Heart right ventricle (tissue), 16 donors: ENCODE data around the gene PSMD11. TPM values are rescaled to one million over a fixed set of nuclear protein-coding genes. Genes with fewer than 3 reads are reported as not detected.
"Not testable (repeated sequence)": the region's sequence is repeated elsewhere in the genome, so short reads cannot be mapped to it uniquely, and the experiment has no call there.

Source experiments
- ATAC-seq, 8 donors: fragments of 200-7000 bp; cut with Tn5 transposase; one replicate each; pipeline ENCODE4 v1.9.1; 2020; ENCODE audit warnings: mild to moderate bottlenecking in 8 of 8, moderate library complexity in 8 of 8, moderate number of reproducible peaks in 1 of 8
- DNase-seq, 2 donors: peaks; one replicate each; pipeline ENCODE4 v3.0.0-alpha.2; 2020
- H3K27ac ChIP-seq, 10 donors: fragments of 200-600 bp; sonication (generic) in 2 of 10; one replicate each; pipeline versions ENCODE4 v1.5.0 to v1.8.0; 2020 to 2022; ENCODE audit warnings: mild to moderate bottlenecking in 3 of 10
- H3K27me3 ChIP-seq, 7 donors: fragments of 200-600 bp; one replicate each; pipeline ENCODE4 v1.8.0; 2021 to 2022; ENCODE audit warnings: mild to moderate bottlenecking in 2 of 7
- H3K36me3 ChIP-seq, 9 donors: fragments of 200-600 bp; sonication (generic) in 1 of 9; one replicate each; pipeline versions ENCODE4 v1.5.0 to v1.8.0; 2020 to 2022; ENCODE audit warnings: mild to moderate bottlenecking in 2 of 9
- H3K4me1 ChIP-seq, 9 donors: fragments of 200-600 bp; sonication (generic) in 1 of 9; one replicate each; pipeline versions ENCODE4 v1.5.0 to v1.8.0; 2020 to 2022; ENCODE audit warnings: mild to moderate bottlenecking in 4 of 9
- H3K4me3 ChIP-seq, 10 donors: fragments of 200-600 bp; sonication (generic) in 2 of 10; one replicate each; pipeline versions ENCODE4 v1.5.0 to v1.8.0; 2020 to 2022; ENCODE audit warnings: mild to moderate bottlenecking in 7 of 10, moderate library complexity in 2 of 10
- H3K9me3 ChIP-seq, 11 donors: fragments of 200-600 bp in 10 of 11; sonication (generic) in 2 of 11; one replicate each; pipeline versions ENCODE4 v1.5.0 to v1.8.0; 2013 to 2022; ENCODE audit warnings: mild to moderate bottlenecking in 2 of 11, control low read depth in 1 of 11, moderate library complexity in 1 of 11
- CTCF ChIP-seq, 9 donors: fragments of 200-600 bp; sonication (generic) in 2 of 9; IDR thresholded peaks; one replicate each; pipeline versions ENCODE4 v1.5.0 to v1.8.0; 2021 to 2022; ENCODE audit warnings: antibody characterized with exemption in 9 of 9, mild to moderate bottlenecking in 5 of 9, moderate library complexity in 1 of 9
- WGBS, 2 donors: extraction: QIAGEN DNeasy Blood & Tissue Kit; methylation state at CpG; one replicate each; pipeline ENCODE4 v1.1.7; 2013; ENCODE audit warnings: inconsistent platforms in 1 of 2; 5-methylcytosine and 5-hydroxymethylcytosine counted together
- intact Hi-C, 10 donors: fragments of 100-400 bp; cut with DNase I; formaldehyde crosslinking; loops; one replicate each; pipeline versions ENCODE4 v1.11.1 to v1.14.2; 2022
- polyA plus RNA-seq, 2 donors: library from polyadenylated mRNA; stranded (reverse); fragments of 200-250 nt; gene quantifications; one replicate each; pipeline ENCODE4 v1.2.3, GENCODE V29; 2013
- total RNA-seq, 10 donors: library from RNA; stranded (reverse); fragmentation: NEBNext Ultra II Directional in 3 of 10; extraction: Animal tissue kit (Norgen Biotek cat#: 25700) in 3 of 10; gene quantifications; one replicate each; pipeline versions ENCODE4 v1.2.1 to v1.2.4, GENCODE V29; 2021 to 2023
- donor health status: Arrhythmogenic right ventricular cardiomyopathy.
- donor health status: ischemic (EF 13 %, LVEDD 7.1; RV severe dilation, severe dysfunction).
- donor health status: healthy with polysubstance abuse.
- donor health status: DM: no; HTN: yes; CAD: no.
- donor health status: DM: no; HTN: no; CAD: no.
- donor health status: ischemic (EF 25% LVEDD 6.9; RV normal size, moderate dysfunction).
- donor health status: ischemic (EF 25% LVEDD 5.7; RV mildly dilated, moderate dysfunction).
- donor health status: healthy.
- donor health status: DM: yes; HTN: yes; CAD: no.
- donor health status: Ischemic cardiomyopathy.
- donor health status: ischemic (EF 35%, LVEDD 5.7; RV mildly dilated, moderate dysfunction).
- donor health status: nonischemic (EF 11% LVEDD 7.7; RV severe dilation, severe dysfunction).
- donor health status: DM: yes; HTN: yes; CAD: no.
- donor health status: PGD.
- donor health status: ischemic (EF 29% LVEDD 5.4; RV normal size, mild dysfunction).
- donor health status: nonischemic (EF 23%, LVEDD 6.1; RV moderate dilation, normal function).

PSMD11 gene
- total and polyA plus RNA-seq, 12 donors = 41.9 to 102 (median 83.6) TPM

DNA sequence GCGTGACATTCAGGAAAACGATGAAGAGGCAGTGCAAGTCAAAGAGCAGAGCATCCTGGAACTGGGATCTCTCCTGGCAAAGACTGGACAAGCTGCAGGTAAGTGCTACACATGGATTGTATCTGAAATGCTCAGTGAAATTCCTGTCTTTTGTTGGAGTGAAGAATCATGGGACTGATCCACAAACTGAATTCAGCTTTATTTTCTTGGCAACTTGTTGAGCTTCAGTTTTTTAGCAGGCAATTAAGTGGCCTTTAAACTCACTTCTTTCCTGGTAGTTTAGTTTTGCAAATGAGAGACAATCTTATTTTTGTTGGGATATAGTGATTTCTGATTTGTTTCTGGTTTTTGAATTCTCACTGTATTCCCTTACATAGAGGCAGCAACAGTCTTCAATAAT is 2.6 kb downstream of the PSMD11 start:
- TF ChIP-seq CTCF (IDR thresholded peaks at IDR 0.05) = no peak
- Histone ChIP-seq H3K36me3 (peaks cover 0 to 53% (median 29%) of the 10 kb centered on the region in 9 donors), H3K4me1 (peaks cover 2 to 34% (median 28%) of the 10 kb centered on the region in 9 donors), H3K4me3 (no peak overlapping the region), H3K27me3 (no peaks in the 10 kb centered on the region), H3K27ac (no peak overlapping the region), H3K9me3 (no peaks in the 10 kb centered on the region)
- intact Hi-C loops = loop anchor here in 1 of 10 donors (10.0 kb wide), 1 partner anchor 92 kb away; the partner anchor contains the start of gene ZNF207
- WGBS, 2 donors = 76 to 79% methylated on average over 2 of the region's 2 CpGs
- no peak for ATAC-seq
- DNase-seq = no peak

- Histone ChIP-seq H3K4me3 (no peak overlapping the region), H3K4me1 (peaks cover 2 to 35% (median 22%) of the 10 kb centered on the region in 9 donors), H3K9me3 (no peaks in the 10 kb centered on the region), H3K27ac (no peak overlapping the region), H3K27me3 (no peaks in the 10 kb centered on the region), H3K36me3 (peaks cover 0 to 83% (median 58%) of the 10 kb centered on the region in 9 donors)
- no peak for TF ChIP-seq CTCF (IDR thresholded peaks at IDR 0.05)
- whole genome bisulfite sequencing, 2 donors = 93 to 96% methylated on average over 5 of the region's 5 CpGs
- no peak for ATAC-seq
- no peak for DNase-seq
- intact Hi-C loops = loop anchor here in 1 of 10 donors (10.0 kb wide), 1 partner anchor 95 kb away; the partner anchor contains the start of gene ZNF207
Measured at GRCh38 chr17:32449963-32450362, 5.7 kb downstream of the PSMD11 start.

- DNase-seq, H3K27me3 ChIP-seq, H3K27ac ChIP-seq, ATAC-seq, H3K9me3 ChIP-seq, H3K4me3 ChIP-seq, intact Hi-C loops: not testable (repeated sequence)
- H3K4me1 ChIP-seq = peaks cover 2 to 31% (median 19%) of the 10 kb centered on the region in 9 donors
- H3K36me3 ChIP-seq = peaks cover 0 to 87% (median 62%) of the 10 kb centered on the region in 9 donors
- 77 to 85% methylated on average over 6 of the region's 6 CpGs for WGBS, 2 donors
Measured at GRCh38 chr17:32450379-32450778, 6.1 kb downstream of the PSMD11 start.

DNA sequence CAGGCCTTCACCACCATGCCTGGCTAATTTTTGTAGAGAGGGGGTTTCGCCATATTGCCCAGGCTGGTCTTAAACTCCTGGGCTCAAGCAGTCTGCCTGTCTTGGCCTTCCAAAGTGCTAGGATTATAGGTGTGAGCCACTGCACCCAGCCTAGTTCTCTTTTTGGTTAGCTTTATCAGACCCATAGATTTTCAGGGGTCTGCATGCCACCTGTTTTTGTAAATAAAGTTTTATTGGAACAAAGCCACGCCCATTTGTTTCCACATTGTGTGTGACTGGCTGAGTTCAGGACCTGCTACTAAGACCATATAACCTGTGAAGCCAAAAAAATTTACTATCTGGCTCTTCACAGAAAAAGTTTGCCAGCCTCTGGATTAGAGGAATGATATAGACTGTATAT is 7.6 kb downstream of the PSMD11 start:
- H3K4me1 ChIP-seq = peaks cover 0 to 16% (median 4%) of the 10 kb centered on the region in 9 donors
- no peak for DNase-seq
- no peaks in the 10 kb centered on the region for H3K9me3 ChIP-seq
- intact Hi-C loops = no loop called here
- no peak for TF ChIP-seq CTCF (IDR thresholded peaks at IDR 0.05)
- no peak for ATAC-seq
- H3K27me3 ChIP-seq = no peaks in the 10 kb centered on the region
- no peak overlapping the region for H3K4me3 ChIP-seq
- WGBS, 2 donors = 73 to 83% methylated on average over 2 of the region's 2 CpGs
- no peak overlapping the region for H3K27ac ChIP-seq
- peaks cover 0 to 100% (median 75%) of the 10 kb centered on the region in 9 donors for H3K36me3 ChIP-seq

- intact Hi-C loops = no loop called here
- ATAC-seq = no peak
- TF ChIP-seq CTCF (IDR thresholded peaks at IDR 0.05) = no peak
Measured at GRCh38 chr17:32452281-32452680, 8.0 kb downstream of the PSMD11 start.

More at GRCh38 chr17:32452281-32452680, 8.0 kb downstream of the PSMD11 start:
- Histone ChIP-seq H3K9me3 (no peaks in the 10 kb centered on the region), H3K27ac (no peak overlapping the region), H3K4me3 (no peak overlapping the region), H3K27me3 (no peaks in the 10 kb centered on the region), H3K36me3 (peaks cover 0 to 100% (median 76%) of the 10 kb centered on the region in 9 donors), H3K4me1 (peaks cover 0 to 12% (median 1%) of the 10 kb centered on the region in 9 donors)
- no peak for DNase-seq
- WGBS, 2 donors = 77 to 84% methylated on average over 1 of the region's 1 CpG
